HCT116 (cell line): ENCODE data around the gene DIO3. TPM values are rescaled to one million over a fixed set of nuclear protein-coding genes. Genes with fewer than 3 reads are reported as not detected.

Experiments used
- ATAC-seq: fragments of 200-7000 bp; cut with Tn5 transposase; 2 replicates; pipeline ENCODE4 v1.9.1; 2020; ENCODE audit warnings: mild to moderate bottlenecking, moderate library complexity
- BruUV-seq: library from RNA; stranded (reverse); fragments of 400-500 nt; replicated peaks from 2 replicates; lab custom pipeline; 2021; lab: Mats Ljungman, UMichigan
- CTCF ChIA-PET: fragments of 300-600 bp; sonication (Branson Sonifier 250); formaldehyde crosslinking; loops from one replicate; lab custom pipeline; 2021; ENCODE audit warnings: antibody characterized with exemption; lab: Charles Lee
- POLR2A ChIA-PET: fragments of 300-600, 350-600 bp; sonication (Branson Sonifier 250); formaldehyde crosslinking; loops from one replicate; lab custom pipeline; 2021; ENCODE audit warnings: antibody characterized with exemption; lab: Charles Lee
- RAD21 ChIA-PET, 2 experiments: fragments of 300-600 bp; sonication (Branson Sonifier 250); formaldehyde crosslinking; loops; one replicate each; lab custom pipeline; 2023; ENCODE audit warnings: low total read pairs in 2 of 2; ENCODE audit not compliant: uncharacterized antibody in 2 of 2, unreplicated experiment in 2 of 2, low non-redundant PET in 1 of 2; lab: Charles Lee
- DNase-seq: peaks from one replicate; pipeline ENCODE4 v3.0.0-alpha.2; 2010; ENCODE audit warnings: low read depth, low spot score
- H2AFZ ChIP-seq: fragments of 200-600 bp; shearing (Covaris generic), sonication (generic); 2 replicates; pipeline ENCODE4 v1.6.1; 2017; ENCODE audit warnings: low read depth, mixed run types, mixed read lengths, antibody characterized with exemption, low read length; ENCODE audit not compliant: poor library complexity, severe bottlenecking
- H3K27ac ChIP-seq: 2 replicates; pipeline ENCODE4 v1.5.1; 2012; ENCODE audit warnings: low read depth, low read length
- H3K27me3 ChIP-seq: fragments of 200-600 bp; sonication (generic); 2 replicates; pipeline ENCODE4 v1.6.1; 2016; ENCODE audit warnings: mixed run types, low read length, mixed read lengths; ENCODE audit not compliant: insufficient read depth
- H3K36me3 ChIP-seq, 2 experiments: fragments of 200-500 bp in 1 of 2; fragments of 200-600 bp in 1 of 2; sonication (Bioruptor generic) in 1 of 2; sonication (generic) in 1 of 2; 2 replicates each; pipeline versions ENCODE4 v1.5.1 to v1.6.1; 2014 to 2016; ENCODE audit warnings: low read length in 2 of 2, inconsistent platforms in 1 of 2, mixed read lengths in 1 of 2, mixed run types in 1 of 2; ENCODE audit not compliant: insufficient read depth in 2 of 2, control insufficient read depth in 1 of 2
- H3K4me1 ChIP-seq, 2 experiments: fragments of 200-600 bp in 1 of 2; sonication (generic) in 1 of 2; 2 replicates each; pipeline versions ENCODE4 v1.5.1 to v1.6.1; 2012 to 2017; ENCODE audit warnings: low read length in 2 of 2, inconsistent platforms in 1 of 2, mild to moderate bottlenecking in 1 of 2, mixed read lengths in 1 of 2, mixed run types in 1 of 2, moderate library complexity in 1 of 2; ENCODE audit not compliant: insufficient read depth in 2 of 2, control insufficient read depth in 1 of 2
- H3K4me2 ChIP-seq: fragments of 200-600 bp; sonication (generic); 2 replicates; pipeline ENCODE4 v1.6.1; 2017; ENCODE audit warnings: mixed run types, low read length, mixed read lengths
- H3K4me3 ChIP-seq, 2 experiments: fragments of 200-600 bp in 1 of 2; sonication (generic) in 1 of 2; replicated peaks in 1 of 2; 2 replicates each; pipeline ENCODE4 v1.5.1; 2011 to 2016; ENCODE audit warnings: low read length in 2 of 2, control low read depth in 1 of 2, low read depth in 1 of 2, mild to moderate bottlenecking in 1 of 2, mixed read lengths in 1 of 2, mixed run types in 1 of 2
- H3K79me2 ChIP-seq: fragments of 200-600 bp; sonication (generic); 2 replicates; pipeline ENCODE4 v1.6.1; 2017; ENCODE audit warnings: mild to moderate bottlenecking, mixed run types, low read length, moderate library complexity, mixed read lengths; ENCODE audit not compliant: insufficient read depth
- H3K9ac ChIP-seq: fragments of 200-600 bp; sonication (generic); 2 replicates; pipeline ENCODE4 v1.6.1; 2016; ENCODE audit warnings: low read length, mixed read lengths
- H3K9me2 ChIP-seq: fragments of 200-600 bp; sonication (generic), shearing (Covaris generic); 2 replicates; pipeline ENCODE4 v1.6.1; 2017; ENCODE audit warnings: mixed run types, mild to moderate bottlenecking, moderate library complexity; ENCODE audit not compliant: insufficient read depth
- H3K9me3 ChIP-seq, 2 experiments: fragments of 200-500 bp in 1 of 2; fragments of 200-600 bp in 1 of 2; sonication (Bioruptor generic) in 1 of 2; sonication (generic) in 1 of 2; 2 replicates each; pipeline ENCODE4 v1.6.1; 2014 to 2017; ENCODE audit warnings: low read length in 2 of 2, mixed read lengths in 2 of 2, inconsistent platforms in 1 of 2, low read depth in 1 of 2, mild to moderate bottlenecking in 1 of 2, mixed run types in 1 of 2, moderate library complexity in 1 of 2; ENCODE audit not compliant: control insufficient read depth in 1 of 2, insufficient read depth in 1 of 2
- H4K20me1 ChIP-seq: fragments of 200-600 bp; sonication (generic), shearing (Covaris generic); 2 replicates; pipeline ENCODE4 v1.6.1; 2017; ENCODE audit warnings: mixed run types, mild to moderate bottlenecking, moderate library complexity; ENCODE audit not compliant: insufficient read depth
- ATF3 ChIP-seq: IDR thresholded peaks from 2 replicates; pipeline ENCODE4 v1.6.1; 2012
- CBX3 ChIP-seq: IDR thresholded peaks from 2 replicates; pipeline ENCODE4 v1.6.1; 2012; ENCODE audit warnings: low read depth
- CEBPB ChIP-seq: IDR thresholded peaks from 2 replicates; pipeline ENCODE4 v1.6.1; 2012; ENCODE audit warnings: low read depth
- CTCF ChIP-seq, 3 experiments: fragments of 200-600 bp in 1 of 3; sonication (generic) in 1 of 3; IDR thresholded peaks in 2 of 3; conservative IDR thresholded peaks in 1 of 3; 2 replicates each; pipeline ENCODE4 v1.5.1; 2012 to 2017; ENCODE audit warnings: low read depth in 2 of 3, low read length in 2 of 3, antibody characterized with exemption in 1 of 3, borderline replicate concordance in 1 of 3, control low read depth in 1 of 3, mild to moderate bottlenecking in 1 of 3, mixed read lengths in 1 of 3, mixed run types in 1 of 3, moderate library complexity in 1 of 3; ENCODE audit not compliant: insufficient read depth in 1 of 3
- EGR1 ChIP-seq: IDR thresholded peaks from 2 replicates; pipeline ENCODE4 v1.6.1; 2012; ENCODE audit warnings: low read depth
- EZH2 ChIP-seq: fragments of 200-600 bp; sonication (generic); IDR thresholded peaks from 2 replicates; pipeline ENCODE4 v1.6.1; 2017; ENCODE audit warnings: antibody characterized with exemption, mixed run types
- FOSL1 ChIP-seq: IDR thresholded peaks from 2 replicates; pipeline ENCODE4 v1.6.1; 2012; ENCODE audit warnings: low read depth
- POLR2A ChIP-seq: IDR thresholded peaks from 2 replicates; pipeline ENCODE4 v1.7.0; 2011; ENCODE audit warnings: borderline replicate concordance; ENCODE audit not compliant: insufficient read depth, insufficient read length; ENCODE audit errors: extremely low read depth
- POLR2AphosphoS5 ChIP-seq: IDR thresholded peaks from 2 replicates; pipeline ENCODE4 v1.6.1; 2011; ENCODE audit warnings: mild to moderate bottlenecking, low read depth, low read length, moderate library complexity
- RAD21 ChIP-seq: IDR thresholded peaks from 2 replicates; pipeline ENCODE4 v1.6.1; 2012; ENCODE audit warnings: low read depth, mild to moderate bottlenecking
- REST ChIP-seq: IDR thresholded peaks from 2 replicates; pipeline ENCODE4 v1.6.1; 2012; ENCODE audit warnings: low read depth
- SP1 ChIP-seq: IDR thresholded peaks from 2 replicates; pipeline ENCODE4 v1.6.1; 2012; ENCODE audit warnings: low read depth
- SRF ChIP-seq: IDR thresholded peaks from 2 replicates; pipeline ENCODE4 v1.6.1; 2012; ENCODE audit warnings: low read depth
- YY1 ChIP-seq: IDR thresholded peaks from 2 replicates; pipeline ENCODE4 v1.6.1; 2011; ENCODE audit warnings: low read length, low read depth, moderate library complexity, mild to moderate bottlenecking; ENCODE audit not compliant: insufficient replicate concordance; ENCODE audit errors: extremely low read depth
- ZFX ChIP-seq: fragments of 450-650 bp; IDR thresholded peaks from 2 replicates; pipeline ENCODE4 v1.6.1; 2017
- ZNF274 ChIP-seq: fragments of 200-500 bp; sonication (Bioruptor generic); IDR thresholded peaks from 2 replicates; pipeline ENCODE4 v1.6.1; 2014; ENCODE audit warnings: mild to moderate bottlenecking, low read depth, low read length, inconsistent platforms
- intact Hi-C: fragments of 100-400 bp; cut with micrococcal nuclease; formaldehyde crosslinking; loops from 2 replicates; pipeline ENCODE4 v1.10.0; 2022
- total RNA-seq: library from RNA; stranded (reverse); gene quantifications from one replicate; pipeline ENCODE4 v1.2.1, GENCODE V29; 2021; ENCODE audit not compliant: unreplicated experiment

DIO3 gene
- total RNA-seq, 1 experiment from 2014 or later = 0.34 TPM

GRCh38 chr14:101534198-101534597 lies 27.1 kb upstream of the DIO3 start:
- Histone ChIP-seq H3K4me3 (no peak overlapping the region), H3K79me2 (no peaks in the 10 kb centered on the region), H3K9me3 (no peaks in the 10 kb centered on the region), H3K4me2 (no peak overlapping the region), H3K27ac (no peak overlapping the region), H3K9me2 (no peaks in the 10 kb centered on the region), H3K36me3 (no peaks in the 10 kb centered on the region), H3K27me3 (no peaks in the 10 kb centered on the region), H3K4me1 (no peaks in the 10 kb centered on the region), H3K9ac (no peak overlapping the region), H4K20me1 (no peaks in the 10 kb centered on the region), H2AFZ (no peak overlapping the region)
- BruUV-seq = no TSS peak
- TF ChIP-seq RAD21 = no peak
- no peak for TF ChIP-seq CBX3
- no peak for TF ChIP-seq REST
- TF ChIP-seq FOSL1 = no peak
- no peak for TF ChIP-seq ZFX
- TF ChIP-seq SRF = no peak
- no peak for TF ChIP-seq EGR1
- no peak for TF ChIP-seq CTCF (IDR thresholded peaks at IDR 0.05 in 2 of 3, conservative IDR thresholded peaks at IDR 0.05 in 1 of 3; ENCODE audit: borderline replicate concordance in 1 of 3, insufficient read depth in 1 of 3, low read depth in 2 of 3, low read length in 2 of 3)
- TF ChIP-seq POLR2A = no peak
- no peak for TF ChIP-seq EZH2
- TF ChIP-seq YY1 = no peak
- no peak for TF ChIP-seq CEBPB
- no peak for TF ChIP-seq ATF3
- no peak for TF ChIP-seq SP1
- no peak for TF ChIP-seq ZNF274
- TF ChIP-seq POLR2AphosphoS5 = no peak
- CTCF ChIA-PET = no interaction called here
- RAD21 ChIA-PET = no interaction called here
- POLR2A ChIA-PET = no interaction called here
- no peak for DNase-seq
- no peak for ATAC-seq
- intact Hi-C loops = no loop called here
